Measurements from ENCODE around the gene UHRF1.
"Not testable (repeated sequence)": the region's sequence is repeated elsewhere in the genome, so short reads cannot be mapped to it uniquely, and the experiment has no call there.

Gene UHRF1

DNA sequence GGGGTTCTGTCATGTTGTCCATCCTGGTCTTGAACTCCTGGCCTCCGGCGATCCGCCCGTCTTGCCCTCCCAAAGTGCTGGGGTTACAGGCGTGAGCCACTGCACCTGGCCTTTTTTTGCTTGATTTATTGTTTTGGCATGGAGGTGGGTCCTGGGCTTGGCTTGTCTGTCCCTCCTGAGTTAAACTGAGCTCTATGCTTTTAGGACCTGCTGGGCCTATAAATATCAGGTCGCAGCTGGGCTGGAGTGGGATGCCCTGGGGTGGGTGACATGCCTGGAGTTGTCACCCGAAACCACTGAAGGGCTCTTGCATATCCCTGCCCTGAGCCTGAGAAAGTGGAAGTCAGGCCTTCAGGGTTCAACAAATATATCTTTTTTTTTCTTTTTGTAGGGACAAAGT is 12.2 kb upstream of the UHRF1 start:
- no peak for DNase-seq (ENCODE audit: low read depth in 3 of 3)

DNA sequence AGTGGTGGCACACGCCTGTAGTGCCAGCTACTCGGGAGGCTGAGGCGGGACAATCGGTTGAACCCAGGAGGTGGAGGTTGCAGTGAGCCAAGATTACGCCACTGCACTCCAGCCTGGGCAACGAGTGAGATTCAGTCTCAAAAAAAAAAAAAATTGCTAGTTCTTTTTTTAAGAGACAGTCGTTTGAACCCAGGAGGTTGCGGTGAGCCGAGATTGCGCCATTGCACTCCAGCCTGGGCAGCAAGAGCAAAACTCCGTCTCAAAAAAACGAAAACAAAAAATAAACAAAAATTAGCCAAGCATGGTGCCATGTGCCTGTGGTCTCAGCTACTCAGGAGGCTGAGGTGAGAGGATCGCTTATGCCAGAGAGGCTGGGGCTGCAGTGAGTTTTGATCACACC is 8.4 kb upstream of the UHRF1 start:
- DNase-seq (ENCODE audit: low read depth in 3 of 3), result not testable (repeated sequence)

DNA sequence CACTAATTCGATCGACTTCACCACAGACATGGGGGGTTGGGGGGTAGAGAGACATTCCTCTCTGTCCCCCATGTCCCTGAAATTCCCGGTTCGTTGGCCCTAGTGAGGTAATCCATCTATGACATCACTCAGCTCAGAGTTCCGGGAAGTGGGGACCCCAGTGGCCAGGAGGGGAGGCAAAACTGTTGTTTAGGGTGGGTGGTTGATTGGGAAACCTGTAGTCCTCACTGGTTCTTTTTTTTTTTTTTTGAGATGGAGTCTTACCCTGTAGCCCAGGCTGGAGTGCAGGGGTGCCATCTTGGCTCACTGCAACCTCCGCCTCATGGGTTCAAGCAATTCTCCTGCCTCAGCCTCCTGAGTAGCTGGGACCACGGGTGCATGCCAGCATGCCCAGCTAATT is 6.5 kb upstream of the UHRF1 start, which contains the start of gene ARRDC5:
Gene ARRDC5 (minus strand): TSS at position 101 of the 400 bp plus-strand sequence. CDS start 71 bp downstream, at position 30.
- DNase-seq (ENCODE audit: low read depth in 3 of 3), result no peak

DNA sequence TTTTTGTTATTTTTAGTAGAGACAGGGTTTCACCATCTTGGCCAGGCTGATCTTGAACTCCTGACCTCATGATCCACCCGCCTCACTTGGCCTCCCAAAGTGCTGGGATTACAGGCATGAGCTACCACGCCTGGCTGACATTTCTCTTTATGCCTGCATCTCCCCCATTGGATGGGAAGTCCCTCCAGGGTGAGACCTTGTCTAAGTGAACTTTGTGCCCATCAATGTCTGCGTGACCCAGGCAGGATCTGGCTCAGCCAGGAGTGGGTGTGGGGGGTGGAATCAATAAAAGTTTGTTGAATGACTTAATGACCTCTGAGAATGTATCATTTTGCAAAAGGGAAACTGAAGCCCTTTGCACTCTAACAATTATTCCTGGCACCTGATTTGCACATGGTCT is 4.8 kb upstream of the UHRF1 start:
- DNase-seq (ENCODE audit: low read depth in 3 of 3), result no peak

DNA sequence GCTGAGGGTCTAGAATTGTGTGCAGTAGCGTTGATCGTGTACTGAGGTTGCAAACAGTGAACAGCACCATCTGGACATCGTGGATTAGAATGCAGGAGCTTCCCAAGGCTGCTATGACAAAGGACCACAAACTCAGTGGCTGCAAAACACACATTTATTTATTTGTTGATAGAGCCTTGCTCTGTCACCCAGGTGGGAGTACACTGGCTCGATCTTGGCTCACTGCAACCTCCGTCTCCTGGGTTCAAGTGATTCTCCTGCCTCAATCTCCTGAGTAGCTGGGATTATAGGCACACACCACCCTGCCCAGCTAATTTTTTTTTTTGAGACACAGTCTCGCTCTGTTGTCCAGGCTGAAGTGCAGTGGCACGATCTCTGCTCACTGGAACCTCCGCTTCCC is 2.3 kb upstream of the UHRF1 start:
- no peak for DNase-seq (ENCODE audit: low read depth in 3 of 3)

DNA sequence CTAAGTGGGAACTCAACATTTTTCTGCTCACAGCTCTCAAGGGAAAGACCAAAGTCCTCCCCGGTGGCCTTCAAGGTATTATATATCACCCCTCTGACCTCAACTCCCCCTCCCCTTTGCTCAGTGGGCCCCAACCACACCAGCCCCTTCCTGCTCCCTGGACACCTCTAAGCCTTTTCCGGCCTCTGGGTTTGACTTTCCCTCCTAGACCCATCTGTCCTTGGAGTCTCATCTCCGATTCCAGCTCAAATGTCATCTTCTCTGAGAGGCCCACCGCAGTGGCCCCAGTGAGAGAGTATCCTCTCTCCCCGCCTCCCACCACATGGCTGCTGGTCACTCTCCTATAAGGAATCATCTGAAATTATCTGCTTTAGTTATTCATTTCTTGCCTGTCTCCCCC is 941 bp upstream of the UHRF1 start:
- no peak for DNase-seq (ENCODE audit: low read depth in 3 of 3)

DNA sequence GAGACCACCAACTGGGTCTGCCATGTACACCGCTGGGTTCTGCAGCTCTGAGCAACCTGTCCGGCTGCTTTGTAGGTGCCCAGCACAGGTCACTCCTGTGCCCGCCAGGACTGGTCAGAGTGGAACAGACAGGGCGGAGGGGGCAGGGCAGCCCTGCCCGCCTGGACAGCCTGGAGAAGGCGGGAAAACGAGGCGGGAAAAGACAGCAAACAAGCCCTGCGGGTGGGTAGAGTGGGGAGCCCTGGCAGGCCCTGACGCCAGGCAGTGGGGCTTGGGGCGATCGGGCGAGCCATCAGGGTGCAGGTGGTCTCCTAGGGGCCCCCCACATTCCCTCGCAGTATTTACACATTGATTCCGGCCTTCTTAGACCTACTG is 533 bp upstream of the UHRF1 start:
- no peak for DNase-seq (ENCODE audit: low read depth in 3 of 3)

DNA sequence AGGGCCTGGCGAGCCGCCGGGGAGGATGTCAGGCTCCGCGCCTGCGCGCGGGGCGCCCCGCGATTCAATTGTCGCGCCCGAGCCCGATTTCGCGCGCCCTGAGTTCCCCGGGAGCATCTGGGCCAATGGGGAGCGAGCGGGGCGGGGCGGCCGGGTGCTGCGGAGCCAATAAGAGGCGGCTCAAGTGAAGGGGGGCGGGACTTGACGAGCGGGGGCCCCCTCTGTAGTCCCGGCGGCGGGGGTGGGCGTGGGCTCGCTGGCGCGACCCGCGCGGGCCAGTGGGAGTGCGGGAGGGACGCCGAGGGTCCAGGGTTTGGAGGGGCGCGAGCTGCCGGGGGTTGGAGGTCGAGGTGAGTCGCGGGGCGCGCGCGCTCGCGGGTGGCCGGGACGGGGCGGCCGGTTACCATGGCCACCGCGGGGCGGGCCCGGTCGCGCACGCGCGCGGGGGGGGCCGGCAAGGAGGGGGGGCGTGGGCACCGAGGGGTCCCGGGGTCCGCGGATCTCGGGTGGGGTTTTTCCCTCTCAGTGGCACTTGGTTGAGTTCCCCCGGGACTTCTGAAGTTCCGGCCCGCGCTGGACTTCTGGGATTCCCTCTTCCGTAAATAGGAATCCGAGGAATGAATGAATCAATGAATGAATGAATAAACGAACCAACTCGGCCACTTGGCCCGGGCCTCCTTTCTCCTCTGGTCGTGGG is 744 bp downstream of the UHRF1 start:
- DNase-seq (ENCODE audit: low read depth in 3 of 3), result peak; percentile 89 to 96 (median 91)

DNA sequence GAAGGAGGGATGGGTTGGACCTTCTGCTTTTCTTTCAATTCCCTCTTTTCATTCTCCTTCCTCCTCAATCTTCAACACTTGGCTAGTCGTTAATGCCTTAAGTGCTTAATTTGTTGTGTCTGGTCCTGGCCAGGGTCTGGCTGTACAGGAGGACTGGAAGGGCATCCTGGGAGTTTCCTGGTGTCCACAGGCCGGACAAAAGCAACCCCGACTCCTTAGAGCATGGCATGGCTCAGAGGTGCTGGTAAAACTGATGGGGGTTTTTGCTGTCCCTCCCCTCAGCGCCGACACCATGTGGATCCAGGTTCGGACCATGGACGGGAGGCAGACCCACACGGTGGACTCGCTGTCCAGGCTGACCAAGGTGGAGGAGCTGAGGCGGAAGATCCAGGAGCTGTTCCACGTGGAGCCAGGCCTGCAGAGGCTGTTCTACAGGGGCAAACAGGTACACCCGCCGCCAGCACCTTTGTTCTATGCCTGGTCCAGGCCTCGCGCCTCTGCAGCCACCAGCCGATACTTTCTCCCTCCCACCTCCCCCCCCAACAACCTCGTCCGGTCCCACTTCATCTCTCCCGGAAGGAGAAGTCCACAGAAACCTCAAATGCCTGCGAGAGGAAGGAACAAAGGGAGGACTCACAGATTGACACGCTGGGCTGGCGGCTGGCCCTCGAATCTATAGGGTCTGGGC is 1.4 kb downstream of the UHRF1 start:
- DNase-seq (ENCODE audit: low read depth in 3 of 3), result no peak

DNA sequence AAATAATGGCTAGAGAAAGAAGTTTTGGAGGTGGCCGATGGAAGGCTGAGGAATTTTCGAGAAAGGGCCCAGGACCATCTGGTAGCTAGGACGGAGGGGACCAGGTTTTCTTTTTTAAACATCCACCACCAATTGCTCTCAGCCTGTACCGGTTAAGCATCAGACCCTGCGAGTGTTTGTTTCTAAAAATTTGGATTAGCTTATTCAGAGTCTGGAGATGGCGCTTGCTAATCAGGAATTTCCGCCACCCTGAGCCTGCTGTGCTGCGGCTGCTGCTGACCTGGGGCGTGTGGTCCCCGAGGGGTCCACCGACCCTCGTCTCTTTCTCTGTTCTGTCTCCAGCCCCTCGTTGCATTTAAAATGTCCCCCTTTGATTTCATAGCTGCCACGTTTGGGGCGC is 2.0 kb downstream of the UHRF1 start:
- DNase-seq (ENCODE audit: low read depth in 3 of 3), result no peak

DNA sequence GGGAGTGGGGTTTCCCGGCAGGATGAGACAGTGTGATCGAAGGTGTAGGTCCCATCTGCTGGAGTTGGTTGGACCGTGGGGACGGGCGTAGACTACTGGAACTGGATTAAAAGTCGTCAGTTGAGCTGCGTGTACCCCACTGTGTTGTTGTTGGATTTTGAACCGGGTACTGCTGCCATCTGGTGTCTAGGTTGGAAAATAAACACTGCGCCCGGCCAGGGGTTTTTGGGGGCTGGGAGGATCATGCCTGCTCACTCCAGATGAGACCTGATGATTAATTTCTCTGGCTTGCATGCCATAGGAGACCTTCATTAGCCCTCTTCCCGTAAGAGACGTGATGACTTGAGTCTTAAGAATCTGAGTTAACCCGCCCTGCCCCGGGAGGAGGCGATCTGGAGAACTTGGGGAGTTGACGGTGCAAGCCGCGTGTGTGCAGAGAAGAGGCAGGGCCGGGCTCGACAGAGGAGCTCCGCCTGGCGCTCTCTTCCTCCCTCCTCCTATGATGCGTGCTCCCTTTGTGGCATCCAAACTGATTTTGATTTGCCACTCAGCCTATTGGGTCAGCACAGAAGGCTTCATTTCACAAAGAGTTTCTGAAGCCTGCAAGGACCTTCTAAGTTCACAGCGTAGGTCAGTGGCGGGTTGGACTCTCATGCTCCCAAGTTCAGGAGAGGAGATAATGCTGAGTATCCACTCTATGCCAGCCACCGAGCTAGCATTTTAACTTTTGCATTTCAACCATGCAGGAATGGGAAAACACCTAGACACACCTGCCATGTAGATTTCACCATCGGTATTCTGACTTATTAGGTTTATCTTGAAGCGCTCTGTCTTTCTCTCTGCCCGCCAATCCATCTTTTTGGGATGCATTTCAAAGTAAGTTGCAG is 2.7 kb downstream of the UHRF1 start:
- DNase-seq (ENCODE audit: low read depth in 3 of 3), result peak; percentile 55 to 73 (median 70)

DNA sequence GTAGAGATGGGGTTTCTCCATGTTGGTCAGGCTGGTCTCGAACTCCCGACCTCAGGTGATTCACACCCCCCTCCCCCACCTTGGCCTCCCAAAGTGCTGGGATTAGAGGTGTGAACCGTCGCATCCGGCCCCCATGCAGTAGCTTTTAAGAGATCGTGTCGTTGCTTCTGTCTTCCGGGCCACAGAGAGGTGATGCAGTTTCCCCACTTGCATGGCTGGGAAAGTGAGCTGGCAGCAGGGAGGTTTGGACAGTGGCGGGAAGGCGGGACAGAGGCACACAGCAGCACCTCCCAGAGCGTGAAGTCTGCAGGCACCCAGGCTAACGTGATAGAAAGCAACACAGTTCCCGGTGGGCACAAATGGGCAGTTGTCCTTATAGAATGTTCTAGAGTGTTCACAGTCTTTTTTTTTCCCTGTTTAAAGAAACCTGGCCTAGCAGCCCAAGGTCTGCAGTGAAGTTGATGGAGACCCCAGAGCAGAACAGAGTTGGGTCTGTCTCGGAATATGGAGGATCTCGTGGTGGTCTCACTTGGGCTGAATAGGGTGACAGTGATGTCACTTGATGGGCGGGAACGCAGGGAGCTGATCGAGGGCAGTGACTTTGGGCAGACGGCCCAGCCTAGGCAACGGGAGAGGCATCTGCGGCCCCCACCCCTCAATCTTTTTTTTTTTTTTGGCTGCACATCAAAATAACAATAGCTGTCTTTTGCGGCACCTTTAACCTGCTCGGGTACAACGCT is 4.9 kb downstream of the UHRF1 start:
- DNase-seq (ENCODE audit: low read depth in 3 of 3), result peak in 1 of 3 experiments; percentile 38

DNA sequence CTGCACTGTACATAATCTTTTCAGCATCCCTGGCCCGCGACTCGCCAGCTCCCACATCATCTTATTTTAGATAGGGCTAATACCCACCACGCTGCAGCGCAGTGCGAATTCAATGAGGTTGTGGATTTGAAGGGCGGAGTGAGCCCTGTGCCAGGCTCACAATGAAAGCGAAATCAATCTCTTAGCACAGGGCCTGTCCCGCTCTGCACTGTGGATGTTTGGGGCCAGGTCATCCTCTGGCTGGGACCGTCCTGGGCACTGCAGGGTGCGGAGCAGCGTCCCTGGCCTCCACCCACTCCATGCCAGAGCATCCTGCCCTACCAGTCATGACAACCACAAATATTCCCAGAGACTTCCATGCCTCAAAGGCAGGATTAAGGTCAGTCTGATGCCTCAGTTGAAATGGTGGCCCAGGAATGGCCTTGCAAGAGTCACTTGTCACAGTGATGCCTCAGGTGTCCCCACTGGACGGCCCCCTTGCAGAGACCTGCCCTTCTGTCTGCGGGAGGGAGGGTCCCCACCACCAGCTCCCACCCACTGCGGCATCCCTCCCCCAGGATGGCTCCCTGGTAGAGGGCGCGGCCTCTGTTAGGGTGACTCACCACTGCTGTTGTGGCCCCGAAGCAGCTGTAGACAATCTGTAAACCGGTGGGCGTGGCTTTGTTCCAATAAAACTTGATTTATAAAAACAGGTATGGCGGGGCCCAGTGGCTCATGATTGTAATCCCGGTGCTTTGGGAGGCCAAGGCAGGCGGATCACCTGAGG is 5.6 kb downstream of the UHRF1 start:
- DNase-seq (ENCODE audit: low read depth in 3 of 3), result peak; percentile 46 to 66 (median 62)

DNA sequence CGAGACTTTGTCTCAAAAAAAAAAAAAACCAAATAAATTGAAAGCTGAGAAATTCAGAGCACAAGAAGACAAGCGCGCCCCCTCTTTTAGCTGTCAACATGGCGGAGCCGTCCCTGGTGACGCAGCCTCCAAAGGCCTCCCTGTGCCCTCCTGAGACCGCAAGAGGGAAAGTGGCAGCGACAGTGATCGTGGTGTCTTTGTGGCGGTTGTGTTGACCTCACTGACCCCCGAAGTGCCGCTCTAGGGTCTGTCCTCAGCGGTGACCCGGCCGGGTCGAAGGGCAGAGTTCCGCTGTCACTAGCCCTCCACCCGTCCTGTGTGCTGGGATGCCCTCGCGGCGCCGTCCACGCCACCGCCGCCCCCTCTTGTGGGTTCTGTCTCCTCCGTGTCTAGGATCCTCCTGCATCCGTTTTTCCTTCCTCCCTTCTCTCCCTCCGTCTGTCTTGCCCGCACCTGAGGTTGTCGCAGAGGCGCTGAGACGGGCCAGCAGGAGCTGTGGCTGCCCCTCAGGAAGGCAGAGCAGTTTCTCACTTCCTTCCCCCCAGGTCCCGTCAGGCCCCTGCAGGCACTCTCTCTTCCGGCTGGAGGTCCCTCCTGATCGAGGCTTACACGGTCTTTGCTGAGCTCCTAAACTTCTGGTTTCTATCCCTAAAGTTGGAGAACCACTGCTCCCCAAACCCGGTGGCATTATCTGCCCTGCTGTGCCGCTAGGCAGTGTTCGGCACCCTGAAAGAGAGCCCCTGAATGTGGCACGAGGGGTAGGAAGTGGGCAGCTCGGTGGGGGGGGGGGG is 7.2 kb downstream of the UHRF1 start:
- no peak for DNase-seq (ENCODE audit: low read depth in 3 of 3)

DNA sequence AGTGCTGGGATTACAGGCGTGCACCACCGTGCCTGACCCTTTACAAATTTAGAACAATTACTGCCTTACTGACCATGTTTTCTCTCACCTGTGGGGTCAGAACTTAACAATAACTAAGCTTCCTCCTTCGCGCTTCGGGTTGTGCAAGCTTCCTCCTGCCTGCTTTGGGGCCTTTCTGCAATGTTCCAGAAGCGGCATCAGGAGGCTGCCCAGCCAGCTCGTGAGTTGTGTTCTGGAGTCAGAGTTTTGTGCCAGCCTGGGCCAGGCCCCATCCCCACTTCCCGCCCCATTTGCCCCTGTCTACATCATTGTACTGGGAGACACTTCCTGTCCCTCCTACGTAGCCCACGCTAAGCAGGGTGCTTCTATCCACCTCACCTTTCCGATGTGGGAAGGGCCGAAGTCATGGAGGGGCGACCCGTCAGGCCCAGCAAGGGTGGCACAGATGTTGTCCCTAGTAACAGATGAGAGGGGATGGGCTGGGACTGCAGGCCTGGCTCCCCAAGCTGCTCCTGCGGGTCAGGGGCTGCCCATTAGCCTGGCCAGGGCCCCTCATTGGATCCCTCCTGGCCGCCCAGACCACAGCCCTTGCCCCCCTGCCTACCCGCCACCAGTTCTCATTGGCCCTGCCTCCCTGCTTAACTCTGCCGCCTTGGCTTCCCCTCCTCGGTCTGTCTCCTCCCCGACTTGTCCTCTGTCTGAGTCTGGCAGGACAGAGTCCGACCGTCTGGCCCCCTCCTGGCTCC is 13.4 kb downstream of the UHRF1 start:
- DNase-seq (ENCODE audit: low read depth in 3 of 3), result no peak

DNA sequence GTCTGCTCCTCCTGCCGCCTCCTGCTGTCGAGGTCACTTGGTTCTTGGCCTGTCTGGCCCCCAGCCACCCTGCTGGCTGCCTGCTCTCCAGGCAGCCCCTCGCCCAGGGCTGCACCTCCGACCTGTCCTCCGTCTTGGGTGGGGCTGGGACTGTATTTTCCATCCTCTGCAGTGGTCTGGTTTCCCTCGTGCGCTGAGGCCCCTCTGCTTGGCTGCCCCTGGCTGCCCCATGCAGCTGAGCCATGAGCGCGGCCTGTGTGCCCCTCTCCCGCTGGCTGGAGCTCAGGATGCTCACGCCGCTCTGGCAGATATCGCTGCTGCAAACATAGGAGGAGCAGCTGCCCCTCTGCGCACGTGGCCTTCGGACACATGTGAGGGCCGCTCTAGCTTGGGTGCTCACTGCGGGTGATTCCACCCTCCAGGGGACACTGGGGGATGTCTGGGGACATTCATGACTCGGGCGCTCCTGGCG is 14.0 kb downstream of the UHRF1 start:
- DNase-seq (ENCODE audit: low read depth in 3 of 3), result no peak

DNA sequence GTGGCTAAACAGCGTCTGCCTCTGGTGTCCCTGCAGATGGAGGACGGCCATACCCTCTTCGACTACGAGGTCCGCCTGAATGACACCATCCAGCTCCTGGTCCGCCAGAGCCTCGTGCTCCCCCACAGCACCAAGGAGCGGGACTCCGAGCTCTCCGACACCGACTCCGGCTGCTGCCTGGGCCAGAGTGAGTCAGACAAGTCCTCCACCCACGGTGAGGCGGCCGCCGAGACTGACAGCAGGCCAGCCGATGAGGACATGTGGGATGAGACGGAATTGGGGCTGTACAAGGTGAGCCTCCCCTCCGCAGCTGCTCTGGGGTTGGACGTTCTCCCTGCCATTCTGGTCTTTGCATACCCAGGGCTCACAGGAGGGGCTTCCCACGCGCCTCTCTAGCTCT is 19.9 kb downstream of the UHRF1 start:
- no peak for DNase-seq (ENCODE audit: low read depth in 3 of 3)

DNA sequence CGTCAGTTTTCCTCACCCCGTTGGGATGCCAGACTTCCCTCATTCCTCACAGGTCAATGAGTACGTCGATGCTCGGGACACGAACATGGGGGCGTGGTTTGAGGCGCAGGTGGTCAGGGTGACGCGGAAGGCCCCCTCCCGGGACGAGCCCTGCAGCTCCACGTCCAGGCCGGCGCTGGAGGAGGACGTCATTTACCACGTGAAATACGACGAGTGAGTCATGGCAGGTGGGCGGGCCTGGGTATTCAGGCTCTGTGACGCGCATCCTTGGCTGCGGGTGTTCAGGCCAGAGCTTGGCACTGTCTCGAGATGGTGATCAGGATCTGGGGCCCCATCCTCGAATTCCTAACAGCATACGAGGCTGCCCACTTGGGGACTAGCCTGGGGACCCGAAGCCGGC is 21.4 kb downstream of the UHRF1 start:
- no peak for DNase-seq (ENCODE audit: low read depth in 3 of 3)

DNA sequence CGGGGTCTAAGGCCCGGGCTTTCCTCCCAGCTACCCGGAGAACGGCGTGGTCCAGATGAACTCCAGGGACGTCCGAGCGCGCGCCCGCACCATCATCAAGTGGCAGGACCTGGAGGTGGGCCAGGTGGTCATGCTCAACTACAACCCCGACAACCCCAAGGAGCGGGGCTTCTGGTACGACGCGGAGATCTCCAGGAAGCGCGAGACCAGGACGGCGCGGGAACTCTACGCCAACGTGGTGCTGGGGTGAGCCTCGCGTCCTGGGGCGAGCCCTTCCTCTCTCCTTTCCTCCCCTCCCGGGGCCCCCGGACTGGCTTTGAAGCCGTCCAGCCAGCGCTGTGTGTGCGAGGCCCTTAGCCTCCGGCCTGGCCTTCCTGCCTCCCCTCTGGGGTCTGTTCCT is 23.4 kb downstream of the UHRF1 start:
- DNase-seq (ENCODE audit: low read depth in 3 of 3), result no peak
